Measurements from ENCODE around the gene MYL12B.

The MYL12B gene

DNA sequence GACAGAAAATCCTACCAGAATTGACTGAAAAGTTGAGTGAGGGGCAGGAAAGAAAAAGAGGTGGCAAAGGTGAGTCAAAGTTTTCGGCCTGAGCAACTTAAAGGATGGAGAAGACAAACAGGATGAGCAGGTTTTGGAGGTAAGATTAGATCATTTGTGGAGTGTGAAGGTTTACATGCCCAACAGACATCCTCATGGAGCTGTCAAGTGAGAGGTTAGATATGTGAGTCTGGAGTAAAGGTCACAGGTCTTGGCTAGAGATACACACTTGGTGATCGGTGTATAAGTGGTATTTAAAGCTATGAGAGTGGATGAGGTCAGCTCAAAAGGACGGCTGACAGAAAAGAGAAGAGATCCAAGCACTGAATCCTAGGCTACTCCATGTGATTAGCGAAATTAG, 25.5 kb upstream of the MYL12B start:
- no peak for DNase-seq

DNA sequence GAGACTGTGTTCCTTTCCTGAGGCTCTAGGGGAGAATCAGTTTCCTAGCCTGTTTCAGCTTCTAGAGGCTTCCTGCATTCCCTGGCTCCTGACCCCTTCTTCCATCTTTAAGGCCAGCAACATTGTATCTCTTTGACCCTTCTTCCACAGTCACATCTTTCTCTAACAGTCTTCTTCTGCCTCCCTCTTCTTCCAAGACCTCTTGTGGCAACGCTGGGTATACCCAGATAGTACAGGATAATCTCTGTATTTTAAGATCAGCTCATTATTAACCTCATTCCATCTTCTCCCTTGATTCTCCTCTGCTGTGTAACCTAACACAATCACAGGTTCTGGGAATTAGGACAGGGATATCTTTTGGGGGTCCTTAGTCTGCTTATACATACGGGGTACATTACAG, 23.2 kb upstream of the MYL12B start:
- no peak for DNase-seq

DNA sequence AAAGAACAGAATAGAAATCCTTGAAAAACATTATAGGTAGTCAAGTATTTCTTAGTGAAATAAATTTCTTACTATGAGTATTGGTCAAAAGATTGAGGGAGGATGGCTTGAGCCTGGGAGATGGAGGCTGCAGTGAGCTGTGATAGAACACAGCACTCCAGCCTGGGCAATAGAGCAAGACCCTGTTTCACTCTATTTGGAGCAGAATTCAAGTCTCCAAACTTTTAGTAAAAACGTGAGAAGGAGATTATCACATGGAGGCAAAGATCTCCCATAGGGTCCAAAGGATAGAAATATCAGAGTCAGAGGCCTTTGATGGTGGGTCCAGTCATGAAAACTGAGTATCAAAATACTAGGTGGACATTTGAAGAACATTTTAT, 16.8 kb upstream of the MYL12B start:
- no peak for DNase-seq

DNA sequence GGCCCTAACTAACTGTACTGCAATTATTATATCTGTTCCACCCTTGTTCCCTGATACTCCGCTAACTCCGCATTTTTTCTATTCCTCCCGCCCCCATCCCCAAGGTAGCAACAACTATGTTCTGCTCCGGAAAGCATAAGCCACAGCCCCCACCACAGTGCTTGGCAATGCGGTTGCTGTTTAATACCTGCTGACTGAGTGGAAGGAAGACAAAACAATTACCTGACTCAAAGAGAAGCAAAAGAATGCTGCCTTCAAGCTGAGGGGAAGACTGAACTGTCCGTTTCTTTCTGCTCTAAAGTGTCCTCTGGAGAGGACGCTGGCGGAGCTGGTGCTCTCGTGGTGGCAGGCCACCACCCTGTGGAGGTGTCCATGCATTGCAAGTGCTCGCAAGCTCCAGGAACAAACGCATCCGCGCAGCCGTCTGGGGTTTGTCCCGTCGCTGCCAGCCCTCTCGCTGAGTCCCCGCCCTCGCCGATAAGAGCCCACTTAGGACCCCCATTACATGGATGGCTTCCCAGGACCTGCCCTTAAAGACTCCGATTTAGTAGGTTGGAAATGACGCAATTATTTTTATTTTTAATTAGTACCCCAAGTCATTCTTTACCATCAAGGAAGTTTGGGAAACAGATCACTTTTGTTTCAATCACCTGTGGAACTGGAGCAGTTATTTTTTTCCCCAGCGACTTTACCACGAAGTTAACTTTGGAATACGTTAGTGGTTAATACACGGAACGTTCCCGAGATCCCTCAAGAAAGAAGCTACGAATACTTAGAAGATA, 15.9 kb upstream of the MYL12B start:
- peak; percentile 93 for DNase-seq

DNA sequence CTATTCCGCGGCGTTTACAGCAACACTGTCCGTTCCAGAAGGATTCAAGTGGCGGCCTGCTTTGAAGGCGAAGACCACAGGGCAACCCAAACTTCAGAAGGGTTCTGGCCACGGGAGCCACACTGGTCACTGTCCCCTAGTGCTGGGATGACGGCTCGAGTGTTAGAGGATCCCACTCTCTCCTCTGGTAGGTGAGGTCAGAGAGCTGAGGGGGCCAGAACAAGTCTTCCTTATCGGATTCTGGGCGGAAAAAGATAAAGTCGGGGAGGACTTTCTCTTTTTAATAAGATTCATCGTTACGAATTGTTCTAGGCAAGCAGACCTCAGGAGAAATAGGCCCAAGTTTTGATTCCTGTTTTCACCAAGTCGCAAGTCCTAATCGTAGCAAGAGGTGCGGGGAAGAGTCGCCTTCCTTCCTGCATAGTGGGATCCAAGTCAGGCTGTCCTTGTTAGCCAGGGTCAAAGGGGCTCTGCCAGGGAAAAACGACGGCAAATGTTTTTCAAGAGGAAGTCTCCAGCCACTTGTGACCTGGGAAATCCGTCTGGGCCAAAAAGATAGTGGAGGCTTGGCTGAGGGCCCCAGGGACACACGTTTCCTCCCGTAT, 15.2 kb upstream of the MYL12B start:
- DNase-seq: peak; percentile 88

DNA sequence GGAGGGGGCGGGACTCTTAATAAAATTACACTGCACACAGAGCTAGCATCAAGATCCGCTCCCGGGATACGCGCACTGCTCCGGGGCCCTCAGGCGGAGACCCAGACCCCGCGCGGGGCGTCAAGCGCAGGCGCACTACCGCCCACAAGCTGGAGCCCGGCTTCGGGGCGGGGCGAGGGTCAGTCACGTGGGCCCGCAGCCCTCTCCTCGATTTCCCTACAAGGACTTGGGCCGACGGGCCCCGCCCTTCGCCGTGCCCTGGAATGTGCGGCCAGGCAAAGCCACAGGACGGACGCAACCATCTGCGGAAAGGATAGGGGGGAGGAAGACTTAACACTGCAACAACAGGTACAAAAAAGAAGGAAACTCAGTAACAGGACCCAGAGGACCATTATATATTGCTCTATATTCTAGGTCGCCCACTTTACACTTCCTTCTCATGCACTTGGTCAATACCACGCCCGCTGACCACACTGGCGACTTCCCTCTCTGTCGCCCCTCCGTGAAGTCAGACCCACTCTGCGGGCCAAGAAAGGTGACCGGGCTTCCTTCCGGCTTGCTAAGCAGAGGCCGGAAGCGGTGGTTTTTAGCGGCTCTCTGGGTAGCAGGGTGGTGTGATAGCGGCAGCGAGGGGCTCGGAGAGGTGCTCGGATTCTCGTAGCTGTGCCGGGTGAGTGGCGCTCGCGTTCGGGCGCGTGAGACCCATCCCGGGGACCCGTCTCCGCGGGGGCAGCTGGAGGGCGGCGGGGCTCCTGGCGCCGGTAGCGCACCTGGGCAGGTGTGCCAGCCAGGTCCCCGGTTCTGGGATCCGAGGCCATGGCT, 14.5 kb upstream of the MYL12B start, which contains the start of gene MYL12A:
MYL12A (plus strand) TSS at position 562 of the 822 bp plus-strand sequence. CDS start 5,447 bp downstream, outside the sequence.
- DNase-seq: peak; percentile 97

DNA sequence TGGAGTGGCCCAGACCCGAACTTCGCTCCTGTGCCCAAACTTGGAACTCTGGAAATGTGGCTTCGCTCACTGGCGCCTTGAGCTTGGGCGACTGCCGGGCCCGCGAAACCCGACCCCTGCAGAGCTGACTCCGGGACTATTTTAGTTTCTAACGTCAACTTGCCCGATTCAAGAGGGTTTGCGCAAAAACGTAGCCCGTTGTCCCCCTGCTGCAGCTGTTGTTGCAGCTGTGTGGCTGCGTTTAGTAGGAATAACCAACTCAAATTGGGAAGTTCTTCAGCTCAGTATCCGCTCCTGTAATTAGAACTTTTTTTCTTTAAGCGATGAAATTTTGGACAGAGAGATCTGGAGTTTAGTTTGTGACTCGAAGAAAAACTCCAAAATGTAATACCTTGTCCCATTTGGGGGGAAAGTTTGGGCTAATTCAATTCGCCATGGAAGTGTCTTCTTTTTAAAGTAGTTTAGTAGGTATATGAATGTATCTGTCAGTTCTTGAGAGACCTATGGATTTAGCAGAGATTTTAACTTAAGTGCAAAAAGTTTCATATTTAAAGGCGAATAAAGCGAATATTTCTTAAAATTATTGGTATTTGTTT, 13.8 kb upstream of the MYL12B start:
- DNase-seq: peak; percentile 17

DNA sequence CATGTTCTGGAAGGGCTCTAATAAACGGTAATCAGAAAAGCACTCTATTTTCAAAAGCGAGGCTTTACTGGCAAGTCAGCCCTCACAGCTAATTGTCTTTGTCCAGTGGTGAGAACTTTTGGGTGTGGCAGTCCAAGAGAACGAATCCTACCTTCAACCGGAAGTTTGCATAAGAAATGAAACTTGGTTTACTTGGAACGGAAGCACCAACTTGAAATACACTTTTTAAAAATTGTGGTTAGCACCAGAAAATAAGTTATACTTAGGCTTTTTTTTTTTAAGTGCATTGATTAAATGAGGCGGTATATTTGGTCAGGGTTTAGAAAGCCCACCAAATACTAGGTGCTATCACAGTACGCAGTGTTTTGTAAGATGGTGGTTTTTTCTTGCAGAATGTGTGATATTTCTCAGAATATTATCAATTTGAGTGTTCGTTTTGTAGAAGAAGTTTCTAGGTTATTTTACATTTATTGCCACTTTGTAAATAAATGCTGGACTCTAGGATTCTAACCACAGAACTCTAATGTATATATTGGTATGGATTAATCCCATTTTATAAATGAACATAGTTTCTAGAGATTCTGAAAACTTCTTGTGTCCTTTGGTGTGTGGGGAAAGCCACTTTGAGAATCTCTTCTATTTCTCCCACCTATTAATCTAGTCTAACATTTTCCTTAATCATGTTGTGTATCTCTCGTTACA, 13.1 kb upstream of the MYL12B start:
- DNase-seq: peak; percentile 74

DNA sequence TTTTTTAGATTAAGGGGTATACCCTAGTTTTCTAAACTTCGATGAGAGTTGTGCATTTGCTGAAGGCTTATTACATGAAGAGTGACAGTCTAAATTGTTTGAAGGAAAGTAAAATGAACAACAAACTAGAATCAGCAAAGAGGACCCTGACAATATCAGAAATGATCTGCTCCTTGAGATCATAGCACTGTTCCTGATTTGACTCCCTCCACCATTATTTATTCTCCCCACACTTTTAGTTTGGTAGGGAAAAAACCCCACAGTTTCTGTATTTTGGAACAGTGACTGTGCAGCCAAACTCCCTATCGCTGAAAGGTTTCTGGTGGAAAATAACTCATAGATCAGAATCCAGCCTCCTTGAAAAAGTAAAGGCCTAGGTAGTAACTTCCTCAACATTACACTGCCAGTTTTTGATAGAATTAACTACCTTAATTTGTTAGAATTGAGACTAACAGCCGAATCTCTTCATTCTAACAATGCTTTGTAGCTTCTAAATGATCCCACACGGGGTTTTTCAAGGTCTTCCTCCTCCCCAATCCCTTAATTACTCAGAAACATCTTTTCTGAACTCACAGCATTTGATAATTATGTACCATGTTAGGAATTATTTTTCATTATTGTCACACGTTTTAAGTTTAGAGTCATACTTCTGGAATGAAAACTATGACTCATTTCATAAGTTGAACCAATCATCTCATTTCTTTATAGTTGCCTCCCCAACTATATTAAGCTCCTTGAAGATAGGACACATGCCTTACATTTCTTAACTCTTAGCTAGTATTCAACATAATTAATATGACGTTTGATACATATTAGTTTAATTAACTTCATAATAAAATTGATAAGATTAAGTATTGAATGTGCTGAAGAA, 11.5 kb upstream of the MYL12B start:
- DNase-seq: no peak

DNA sequence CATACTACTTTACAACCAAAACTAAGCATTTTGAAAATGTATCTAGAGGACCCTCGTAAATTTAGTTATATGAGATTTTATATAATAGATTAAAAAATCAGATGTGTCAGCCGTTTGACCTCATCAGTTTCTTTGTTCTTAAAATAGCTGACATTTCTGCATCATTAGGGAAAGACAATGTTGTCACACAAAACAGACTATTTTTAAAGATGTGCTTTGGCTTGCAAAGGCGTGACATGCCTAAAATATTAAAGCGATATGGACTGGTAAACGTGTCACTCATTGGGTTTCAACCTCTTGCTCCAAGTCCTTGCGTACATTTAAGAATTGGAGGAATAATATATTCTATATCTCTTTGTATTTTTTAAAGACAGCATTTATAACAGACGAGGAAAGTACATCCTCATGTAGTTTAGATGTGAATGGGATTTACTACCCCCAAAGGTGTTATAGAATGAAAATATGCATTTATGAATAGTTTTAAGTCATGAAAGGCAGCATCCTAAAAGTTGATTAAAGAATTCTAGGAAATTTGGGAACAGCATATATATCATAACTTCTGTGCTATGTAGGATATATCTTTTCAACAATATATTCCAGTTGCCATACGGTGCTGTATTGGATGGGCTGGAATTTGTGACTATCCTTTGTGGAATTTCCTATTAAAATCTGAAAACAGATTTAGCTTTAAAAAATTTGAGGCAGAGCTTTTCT, 10.5 kb upstream of the MYL12B start:
- no peak for DNase-seq

DNA sequence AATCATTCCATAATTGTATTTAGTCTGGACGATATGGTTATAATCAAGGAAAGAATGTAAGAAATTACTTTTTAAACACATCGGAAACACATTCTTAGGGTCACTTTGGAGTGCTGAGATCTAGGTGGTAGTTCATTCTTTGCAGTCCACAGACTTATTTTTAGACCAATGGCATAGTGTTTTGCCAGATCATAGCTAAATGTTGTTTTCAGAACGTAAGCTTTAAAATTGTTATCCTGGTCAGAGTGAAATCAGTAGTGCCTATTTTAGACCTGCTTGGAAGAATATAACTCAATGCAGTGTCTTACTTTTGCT, 10.0 kb upstream of the MYL12B start:
- no peak for DNase-seq

DNA sequence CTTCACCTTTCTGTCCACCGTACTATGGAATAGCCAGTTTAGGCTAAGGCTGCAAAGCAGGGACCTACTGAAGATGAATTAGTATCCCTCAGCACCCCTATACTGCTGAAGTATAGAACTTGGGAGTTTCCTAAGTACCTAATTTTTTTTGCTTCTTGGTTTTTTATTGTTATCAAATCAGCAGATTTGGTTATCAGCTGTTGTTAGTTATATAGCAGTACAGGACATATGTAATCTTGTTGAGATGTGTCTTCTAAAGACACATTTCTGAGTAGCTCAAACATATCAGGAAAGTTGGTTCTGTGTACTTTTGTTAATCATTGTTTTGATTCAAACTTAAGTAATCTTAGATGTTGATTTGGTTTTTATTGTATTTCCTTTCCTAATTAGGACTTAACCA, 9.1 kb upstream of the MYL12B start:
- no peak for DNase-seq

DNA sequence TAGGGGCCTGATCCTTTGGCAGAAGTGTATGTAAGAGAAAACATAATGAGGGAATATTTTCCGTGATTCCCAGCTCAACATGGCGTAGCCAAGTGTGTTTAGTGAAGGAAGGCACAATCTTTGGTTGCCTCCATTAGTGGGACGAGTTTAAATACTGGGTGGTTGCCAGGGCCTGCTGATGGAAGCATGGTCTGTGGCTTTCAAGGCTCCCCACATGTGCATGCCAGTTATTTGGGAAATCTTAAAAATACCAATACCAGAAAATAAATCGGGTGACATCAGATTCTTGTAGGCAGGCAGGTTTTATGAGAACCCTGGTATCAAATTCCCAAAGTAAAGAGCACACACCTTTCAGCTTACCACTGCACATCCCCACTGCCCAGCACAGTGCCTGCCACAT, 7.2 kb upstream of the MYL12B start:
- DNase-seq: no peak

DNA sequence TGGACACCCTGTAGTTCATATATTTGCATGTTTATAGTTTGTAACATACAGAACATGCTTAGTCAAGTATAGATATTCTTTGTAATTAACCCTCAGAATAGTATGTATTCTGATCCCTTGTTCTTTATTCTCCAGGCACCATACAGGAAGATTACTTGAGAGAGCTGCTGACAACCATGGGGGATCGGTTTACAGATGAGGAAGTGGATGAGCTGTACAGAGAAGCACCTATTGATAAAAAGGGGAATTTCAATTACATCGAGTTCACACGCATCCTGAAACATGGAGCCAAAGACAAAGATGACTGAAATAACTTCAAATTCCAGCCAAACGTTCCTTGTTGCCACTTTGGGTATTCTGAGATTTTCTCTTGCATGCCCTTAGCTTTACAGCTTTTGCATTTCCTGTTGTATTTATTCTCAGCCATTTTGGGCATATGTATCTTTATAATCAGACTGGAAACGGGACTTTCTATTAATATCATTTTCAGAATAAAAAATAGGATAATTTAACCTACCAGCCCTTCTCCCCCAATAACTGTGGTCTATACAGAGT, 6.2 kb upstream of the MYL12B start:
- no peak for DNase-seq

DNA sequence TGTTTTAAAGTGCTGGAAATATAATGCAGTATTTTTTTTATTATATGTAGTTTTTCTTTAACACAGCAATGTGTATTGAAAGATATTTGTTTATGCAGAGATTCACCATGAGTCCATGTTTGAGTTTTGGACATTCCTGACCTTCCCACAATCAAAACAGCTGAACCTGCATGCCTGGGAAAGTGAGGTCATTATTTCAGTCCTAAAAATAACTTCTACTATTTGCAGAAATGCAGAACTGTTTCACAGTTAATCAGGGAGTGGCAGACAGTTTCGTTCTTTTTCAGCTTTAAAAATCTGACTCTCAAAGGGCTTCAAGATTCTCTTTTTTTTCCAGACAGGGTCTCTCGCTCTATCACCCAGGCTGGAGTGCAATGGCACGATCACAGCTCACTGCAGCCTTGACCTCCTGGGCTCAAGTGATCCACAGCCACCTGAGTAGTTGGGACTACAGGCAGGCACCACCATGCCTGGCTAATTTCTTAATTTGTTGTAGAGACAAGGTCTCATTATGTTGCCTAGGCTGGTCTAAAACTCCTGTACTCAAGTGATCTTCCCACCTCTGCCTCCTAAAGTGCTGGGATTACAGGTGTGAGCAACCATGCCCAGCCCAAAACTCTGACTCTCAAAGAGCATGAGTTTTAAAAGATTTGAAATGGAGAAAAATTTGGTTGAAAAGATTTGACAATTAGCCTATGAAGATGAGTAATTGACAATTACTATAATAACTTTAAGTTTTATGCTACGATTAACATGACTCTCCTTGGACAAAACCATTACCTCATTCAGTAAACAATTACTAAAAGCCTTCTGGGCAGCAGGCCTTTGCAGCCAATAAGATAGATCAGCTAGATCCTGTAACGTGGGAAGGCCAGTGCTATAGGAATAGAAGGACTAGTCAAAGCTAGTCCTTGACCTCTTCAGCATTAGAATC, 5.0 kb upstream of the MYL12B start:
- no peak for DNase-seq

DNA sequence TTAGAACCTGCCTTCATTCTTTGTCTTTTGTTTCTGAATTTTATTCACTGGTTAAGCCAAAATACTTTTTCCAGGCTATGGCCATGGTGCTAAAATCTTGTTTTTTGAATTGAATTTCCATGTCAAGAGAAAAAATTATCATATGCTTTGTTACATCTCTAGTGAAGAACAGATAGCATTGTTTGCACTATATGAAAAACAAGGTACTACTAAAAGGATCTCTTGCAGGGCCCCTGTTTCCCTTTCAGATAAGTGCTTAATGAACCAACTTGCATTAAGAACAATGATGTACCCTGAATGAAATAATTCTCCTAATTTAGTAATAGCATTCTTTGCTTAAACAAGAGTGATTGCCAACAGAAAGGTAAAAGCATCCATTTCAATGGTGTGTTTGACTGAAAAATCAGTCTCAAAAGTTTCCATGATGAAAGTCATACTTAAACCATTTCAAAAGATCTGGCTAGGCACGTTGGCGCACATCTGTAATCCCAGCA, 4.3 kb upstream of the MYL12B start:
- DNase-seq: no peak

DNA sequence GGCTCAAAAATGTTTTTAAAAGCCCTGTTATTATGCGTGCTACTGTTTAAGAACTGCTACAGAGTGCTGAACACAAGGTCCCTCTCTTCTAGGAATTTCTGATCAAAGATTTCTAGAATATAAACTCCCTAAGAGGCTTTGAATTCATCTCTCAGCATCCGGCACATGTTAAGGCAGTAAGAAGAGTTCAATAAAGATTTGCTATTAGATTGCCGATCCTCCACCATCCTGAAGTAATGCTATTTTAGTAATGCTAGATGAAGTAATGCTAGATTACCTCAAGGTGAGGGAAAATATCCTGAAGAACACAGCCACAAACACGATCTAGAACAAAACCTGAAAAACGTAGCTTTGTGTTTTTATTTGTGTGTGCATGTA, 949 bp upstream of the MYL12B start:
- DNase-seq: no peak

DNA sequence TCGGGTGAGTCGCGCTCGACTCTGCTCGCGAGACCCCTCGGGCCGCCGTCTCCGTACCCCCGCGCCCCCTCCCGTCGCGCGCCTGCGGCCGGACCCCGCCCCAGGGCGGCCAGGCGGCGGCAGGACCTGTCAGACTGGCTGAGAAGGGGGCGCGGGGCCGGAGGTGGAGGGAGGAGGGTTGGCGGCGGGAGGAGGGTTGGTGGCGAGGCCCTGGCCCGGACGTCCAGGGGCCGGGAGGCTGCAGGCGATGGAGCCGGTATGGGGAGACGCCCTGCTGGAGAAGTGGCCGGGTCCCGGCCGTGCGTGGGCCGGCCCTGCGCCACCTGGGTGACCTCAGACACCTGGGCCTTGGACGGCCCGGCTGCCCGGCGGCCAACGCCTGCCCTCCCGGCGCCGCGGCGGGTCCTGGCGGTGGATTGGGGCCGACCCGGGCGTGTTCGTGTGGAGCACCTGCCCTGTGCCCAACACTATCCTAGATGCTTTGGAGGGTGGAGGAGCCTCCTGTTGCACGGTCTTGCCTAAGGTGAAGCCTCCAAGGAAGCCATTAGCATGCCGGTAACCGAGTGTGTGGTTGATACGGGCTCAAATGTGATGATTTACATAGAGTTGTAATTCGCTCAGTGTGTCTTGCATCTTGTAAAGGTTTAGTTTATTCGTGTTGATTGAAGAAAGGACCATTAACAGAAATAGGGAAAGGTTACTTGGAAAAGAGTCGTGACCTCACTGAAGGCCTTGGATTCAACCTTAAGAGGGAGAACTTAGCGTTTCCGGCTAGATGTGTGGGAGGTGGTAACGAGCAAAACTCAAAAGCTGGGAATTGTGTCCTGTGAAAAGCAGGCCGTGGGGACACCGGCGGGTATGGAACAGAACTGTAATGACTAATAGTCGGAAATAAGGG, 550 bp downstream of the MYL12B start:
- DNase-seq: peak; percentile 31

All from hematopoietic multipotent progenitor cell treated with erythropoietin and hydrocortisone succinate and interleukin-3 and kit ligand, for 8 days (in vitro differentiated cells).